ENCODE results near the gene CCDC106.

Gene CCDC106

DNA sequence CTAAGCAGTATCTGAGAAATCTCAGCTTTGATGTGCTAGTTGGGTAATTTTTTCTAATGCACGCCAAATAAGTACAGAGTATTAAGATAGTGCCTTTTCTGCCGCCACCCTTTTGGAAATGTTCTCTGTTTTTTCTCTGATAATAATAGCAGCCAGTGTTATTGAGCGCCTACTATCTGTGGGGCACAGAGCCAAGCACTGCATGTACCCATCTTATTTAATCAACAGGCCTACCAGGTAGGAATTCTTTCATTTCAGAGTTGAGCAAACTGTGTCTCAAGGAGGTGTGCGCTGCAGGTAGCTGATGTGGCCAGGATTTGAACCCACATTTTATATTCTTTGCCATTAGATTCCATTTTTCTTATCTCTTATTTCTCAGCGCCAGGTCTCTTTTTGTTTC, 28.4 kb downstream of the CCDC106 start:
- peaks cover 2% of the 10 kb centered on the region for H3K4me1 ChIP-seq (ENCODE audit: control insufficient read depth, insufficient read depth, low read length)
- H3K9ac ChIP-seq (ENCODE audit: low read depth, low read length): no peak overlapping the region
- no peaks in the 10 kb centered on the region for H3K9me3 ChIP-seq (ENCODE audit: control insufficient read depth, insufficient read depth, low read length)
- H3K36me3 ChIP-seq (ENCODE audit: control insufficient read depth, insufficient read depth, low read length): peaks cover 26% of the 10 kb centered on the region
- peak overlapping the region; percentile 90 for H3K4me3 ChIP-seq (ENCODE audit: low read depth, low read length)
- no peaks in the 10 kb centered on the region for H3K27me3 ChIP-seq (ENCODE audit: control insufficient read depth, insufficient read depth, low read length)

DNA sequence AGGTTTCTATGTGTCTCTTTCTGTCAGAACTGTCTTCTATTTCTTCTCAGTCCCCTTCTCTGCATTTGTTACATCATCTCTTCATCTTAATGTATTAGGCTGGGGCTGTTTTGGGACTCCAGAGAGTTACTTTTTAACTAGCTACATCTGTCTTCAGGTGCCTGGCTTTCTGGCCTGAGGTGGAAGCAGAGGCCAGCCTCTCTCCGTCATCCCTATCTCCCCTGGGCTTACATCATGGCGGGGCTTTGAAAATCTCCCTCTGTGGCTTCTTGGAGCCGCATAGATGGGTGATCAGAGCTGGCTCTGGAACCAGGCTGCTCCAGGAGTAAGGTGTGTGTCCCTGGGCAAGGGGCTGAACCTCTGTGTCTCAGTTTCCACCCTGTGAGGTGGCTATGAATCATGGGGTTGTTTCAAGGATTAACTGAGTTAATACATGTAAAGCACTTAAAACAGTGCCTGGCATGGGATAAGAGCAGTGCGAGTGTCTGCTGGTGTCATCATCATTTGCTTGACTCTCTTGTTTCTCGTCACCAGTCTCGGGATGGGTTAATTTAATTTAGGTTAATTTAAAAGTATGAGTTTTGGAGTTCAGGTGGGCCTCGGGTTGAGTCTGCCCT, 29.0 kb downstream of the CCDC106 start:
- peaks cover 26% of the 10 kb centered on the region for H3K36me3 ChIP-seq (ENCODE audit: control insufficient read depth, insufficient read depth, low read length)
- no peak overlapping the region for H3K4me3 ChIP-seq (ENCODE audit: low read depth, low read length)
- peak overlapping the region; percentile 50 for H3K9ac ChIP-seq (ENCODE audit: low read depth, low read length)
- no peaks in the 10 kb centered on the region for H3K27me3 ChIP-seq (ENCODE audit: control insufficient read depth, insufficient read depth, low read length)
- H3K4me1 ChIP-seq (ENCODE audit: control insufficient read depth, insufficient read depth, low read length): peaks cover 2% of the 10 kb centered on the region
- no peaks in the 10 kb centered on the region for H3K9me3 ChIP-seq (ENCODE audit: control insufficient read depth, insufficient read depth, low read length)

DNA sequence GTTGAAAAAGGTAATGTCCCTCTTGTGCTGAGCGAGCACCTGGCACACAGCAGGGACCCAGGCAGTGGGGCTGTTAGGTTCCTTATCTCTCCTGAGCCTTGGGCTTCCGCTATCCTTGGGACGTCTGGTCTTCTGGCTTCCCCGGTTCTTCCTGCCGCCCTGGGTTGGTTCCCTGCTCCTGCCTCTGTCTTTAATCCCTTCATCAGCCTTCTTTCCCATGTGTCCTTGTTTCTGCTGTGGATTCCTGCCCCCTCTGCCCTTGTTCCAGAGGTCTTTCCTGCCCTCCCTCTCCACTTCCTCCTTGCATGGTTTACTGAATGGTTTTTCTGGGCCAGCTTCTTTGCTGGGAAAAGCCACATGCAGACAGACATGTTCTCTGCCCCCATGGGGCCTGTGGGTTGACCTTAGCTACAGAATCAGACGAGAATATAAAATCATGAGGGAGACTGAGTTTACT, 29.6 kb downstream of the CCDC106 start:
- peak overlapping the region; percentile 1 for H3K9ac ChIP-seq (ENCODE audit: low read depth, low read length)
- H3K9me3 ChIP-seq (ENCODE audit: control insufficient read depth, insufficient read depth, low read length): no peaks in the 10 kb centered on the region
- no peaks in the 10 kb centered on the region for H3K27me3 ChIP-seq (ENCODE audit: control insufficient read depth, insufficient read depth, low read length)
- peaks cover 30% of the 10 kb centered on the region for H3K36me3 ChIP-seq (ENCODE audit: control insufficient read depth, insufficient read depth, low read length)
- H3K4me1 ChIP-seq (ENCODE audit: control insufficient read depth, insufficient read depth, low read length): peaks cover 2% of the 10 kb centered on the region
- H3K4me3 ChIP-seq (ENCODE audit: low read depth, low read length): no peak overlapping the region

DNA sequence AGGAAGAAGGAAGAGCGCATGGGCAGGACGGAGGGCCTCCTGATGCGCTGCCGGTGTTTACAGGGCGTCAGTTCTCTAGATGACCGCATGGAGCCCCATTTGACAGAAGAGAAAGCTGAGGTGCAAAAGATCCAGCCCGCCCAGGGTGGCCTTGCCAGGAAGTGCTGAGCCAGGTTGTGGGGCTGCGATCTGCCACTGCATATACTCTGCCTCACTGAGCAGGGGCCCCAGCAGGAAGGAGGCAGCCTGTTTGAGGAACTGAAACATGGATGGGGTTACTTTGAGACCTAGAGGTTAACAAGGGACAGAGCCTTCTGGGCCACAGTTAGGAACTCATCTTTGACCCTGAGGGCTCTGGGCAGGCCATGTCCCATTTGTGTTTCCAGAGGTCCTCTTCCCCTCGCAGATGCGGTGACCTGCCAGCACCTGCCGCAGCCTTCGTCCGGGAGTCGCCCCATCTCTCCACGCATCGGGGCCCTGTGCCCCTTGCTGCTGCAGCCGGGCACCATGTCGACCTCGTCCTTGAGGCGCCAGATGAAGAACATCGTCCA, 30.2 kb downstream of the CCDC106 start:
- no peak overlapping the region for H3K4me3 ChIP-seq (ENCODE audit: low read depth, low read length)
- H3K36me3 ChIP-seq (ENCODE audit: control insufficient read depth, insufficient read depth, low read length): peaks cover 30% of the 10 kb centered on the region
- peaks cover 2% of the 10 kb centered on the region for H3K4me1 ChIP-seq (ENCODE audit: control insufficient read depth, insufficient read depth, low read length)
- no peak overlapping the region for H3K9ac ChIP-seq (ENCODE audit: low read depth, low read length)
- H3K9me3 ChIP-seq (ENCODE audit: control insufficient read depth, insufficient read depth, low read length): no peaks in the 10 kb centered on the region
- H3K27me3 ChIP-seq (ENCODE audit: control insufficient read depth, insufficient read depth, low read length): no peaks in the 10 kb centered on the region

DNA sequence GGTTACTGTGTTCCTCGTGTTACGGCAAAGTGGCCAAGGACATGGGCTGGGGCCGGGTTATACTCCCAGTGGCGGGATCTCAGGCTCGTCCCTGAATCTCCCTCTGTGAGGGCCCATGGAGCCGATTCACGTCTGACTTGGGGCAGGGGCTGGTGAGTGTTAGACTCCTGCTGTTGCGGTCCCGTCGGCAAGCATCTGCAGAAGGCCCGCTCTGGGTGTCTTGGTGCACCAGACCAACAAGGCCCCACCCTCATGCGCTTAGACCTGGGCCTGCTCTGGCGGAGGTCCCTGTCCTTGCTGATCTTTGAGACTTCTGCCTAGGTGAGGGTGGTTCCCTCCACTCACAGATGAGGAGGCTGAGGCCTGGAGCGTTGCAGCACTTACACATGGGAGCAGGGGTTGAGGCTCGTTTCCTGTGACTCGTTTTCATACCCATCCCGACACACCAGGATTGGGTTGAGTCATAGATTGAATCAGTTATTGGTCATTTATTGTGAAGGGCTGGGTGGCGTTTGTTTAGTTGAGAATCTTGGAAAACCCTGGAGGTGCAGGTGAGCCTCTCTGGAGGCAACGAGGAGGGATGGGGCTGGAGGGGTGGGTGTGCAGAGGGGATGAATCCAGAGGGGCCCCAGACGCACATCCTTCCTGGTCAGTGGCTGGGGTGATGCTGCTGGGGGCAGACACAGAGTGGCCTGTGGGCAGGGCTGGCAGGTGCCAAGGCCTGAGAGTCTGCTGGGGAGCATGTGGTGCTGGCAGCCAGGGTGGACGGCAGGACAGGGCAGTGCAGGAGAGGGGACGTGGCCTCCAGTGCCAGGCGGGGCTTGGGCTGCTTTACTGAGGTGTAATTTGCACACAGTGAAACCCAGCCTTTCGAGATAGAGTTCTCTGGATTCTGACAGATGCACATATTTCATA, 31.6 kb downstream of the CCDC106 start:
- H3K9me3 ChIP-seq (ENCODE audit: control insufficient read depth, insufficient read depth, low read length): no peaks in the 10 kb centered on the region
- no peaks in the 10 kb centered on the region for H3K4me1 ChIP-seq (ENCODE audit: control insufficient read depth, insufficient read depth, low read length)
- H3K36me3 ChIP-seq (ENCODE audit: control insufficient read depth, insufficient read depth, low read length): peaks cover 30% of the 10 kb centered on the region
- no peak overlapping the region for H3K4me3 ChIP-seq (ENCODE audit: low read depth, low read length)
- no peaks in the 10 kb centered on the region for H3K27me3 ChIP-seq (ENCODE audit: control insufficient read depth, insufficient read depth, low read length)
- H3K9ac ChIP-seq (ENCODE audit: low read depth, low read length): no peak overlapping the region

DNA sequence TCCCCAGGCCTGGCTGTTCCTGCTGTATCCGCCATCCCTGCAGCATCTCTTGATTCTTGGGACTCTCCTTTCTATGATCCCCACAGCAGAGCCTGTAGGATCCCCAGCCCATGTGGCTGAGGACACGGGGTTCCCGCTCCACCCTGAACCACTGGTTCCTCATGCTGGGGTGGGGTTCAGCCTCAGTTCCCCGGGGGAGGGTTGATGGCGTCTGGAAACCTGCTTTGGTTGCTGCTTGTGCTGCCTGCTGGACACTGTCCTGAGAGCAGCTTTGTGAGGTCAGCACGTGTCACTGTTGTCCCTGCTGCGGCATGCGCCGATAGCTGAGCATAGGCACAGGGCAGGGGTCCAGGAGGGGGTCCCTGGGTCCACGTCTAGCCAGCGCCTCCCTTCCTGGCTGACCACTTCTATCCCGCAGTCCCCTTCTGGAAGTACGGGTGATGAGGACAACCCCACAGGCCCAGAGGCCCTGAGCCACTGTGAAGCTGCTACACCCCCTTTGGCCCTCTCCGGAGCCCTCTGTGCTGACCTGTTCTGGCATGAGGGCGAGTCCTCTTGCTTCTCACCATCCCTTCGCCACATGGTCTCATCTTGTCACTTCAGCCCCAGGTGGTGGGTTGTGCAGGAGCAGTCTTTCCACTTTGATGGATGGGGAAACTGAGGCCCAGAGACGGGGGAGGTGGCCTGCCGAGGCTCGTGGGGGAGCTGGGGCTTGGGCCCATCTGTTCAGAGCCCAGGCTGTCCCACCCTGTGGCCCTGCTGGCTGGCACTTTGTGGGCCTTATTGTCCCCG, 32.5 kb downstream of the CCDC106 start:
- Histone ChIP-seq H3K9ac (ENCODE audit: low read depth, low read length) (no peak overlapping the region), H3K9me3 (ENCODE audit: control insufficient read depth, insufficient read depth, low read length) (no peaks in the 10 kb centered on the region), H3K36me3 (ENCODE audit: control insufficient read depth, insufficient read depth, low read length) (peaks cover 36% of the 10 kb centered on the region), H3K4me1 (ENCODE audit: control insufficient read depth, insufficient read depth, low read length) (no peaks in the 10 kb centered on the region), H3K27me3 (ENCODE audit: control insufficient read depth, insufficient read depth, low read length) (no peaks in the 10 kb centered on the region), H3K4me3 (ENCODE audit: low read depth, low read length) (no peak overlapping the region)

DNA sequence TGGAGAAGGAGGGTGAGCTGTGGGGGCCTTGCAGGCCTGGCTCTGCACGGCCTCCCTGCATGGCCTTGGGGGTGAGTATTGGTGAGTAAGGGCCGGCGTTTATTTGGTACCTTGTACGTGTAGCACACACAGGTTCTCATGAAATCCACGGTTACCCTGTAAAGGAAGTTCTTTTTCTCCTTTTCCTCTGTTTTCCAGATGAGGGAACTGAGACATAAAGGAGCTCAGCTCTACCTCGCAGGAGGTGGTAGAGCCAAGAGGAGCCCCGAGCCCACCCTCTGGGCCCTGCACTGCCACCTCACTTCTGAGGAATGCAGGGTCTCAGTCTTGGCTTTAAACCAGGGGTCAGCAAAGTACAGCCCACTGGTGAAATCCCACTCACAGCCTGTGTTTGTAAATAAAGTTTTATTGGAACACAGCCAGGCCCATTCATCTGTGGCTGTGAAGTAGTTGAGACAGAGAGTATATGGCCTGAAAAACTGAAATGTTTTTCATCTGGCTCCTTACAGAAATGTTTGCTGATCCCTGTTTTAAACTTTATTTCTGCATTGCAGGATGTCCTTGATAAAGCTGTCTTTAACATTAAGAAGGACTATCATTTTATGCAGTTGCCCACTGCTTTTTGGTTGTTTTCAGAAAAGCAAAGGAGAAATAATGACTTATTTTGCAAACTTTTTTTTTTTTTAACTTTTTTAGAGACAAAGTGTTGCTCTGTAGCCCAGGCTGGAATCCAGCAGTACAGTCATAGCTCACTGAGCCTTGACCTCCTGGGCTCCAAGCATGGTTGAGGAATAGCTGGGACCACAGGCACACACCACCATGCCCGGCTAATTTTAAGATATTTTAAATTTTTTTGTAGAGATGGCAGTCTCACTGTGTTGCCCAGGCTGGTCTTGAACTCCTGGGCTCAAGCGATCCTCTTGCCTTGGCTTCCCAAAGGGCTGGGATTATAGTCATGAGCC, 33.4 kb downstream of the CCDC106 start:
- Histone ChIP-seq H3K27me3 (ENCODE audit: control insufficient read depth, insufficient read depth, low read length) (no peaks in the 10 kb centered on the region), H3K9ac (ENCODE audit: low read depth, low read length) (no peak overlapping the region), H3K4me3 (ENCODE audit: low read depth, low read length) (no peak overlapping the region), H3K9me3 (ENCODE audit: control insufficient read depth, insufficient read depth, low read length) (no peaks in the 10 kb centered on the region), H3K4me1 (ENCODE audit: control insufficient read depth, insufficient read depth, low read length) (no peaks in the 10 kb centered on the region), H3K36me3 (ENCODE audit: control insufficient read depth, insufficient read depth, low read length) (peaks cover 45% of the 10 kb centered on the region)

DNA sequence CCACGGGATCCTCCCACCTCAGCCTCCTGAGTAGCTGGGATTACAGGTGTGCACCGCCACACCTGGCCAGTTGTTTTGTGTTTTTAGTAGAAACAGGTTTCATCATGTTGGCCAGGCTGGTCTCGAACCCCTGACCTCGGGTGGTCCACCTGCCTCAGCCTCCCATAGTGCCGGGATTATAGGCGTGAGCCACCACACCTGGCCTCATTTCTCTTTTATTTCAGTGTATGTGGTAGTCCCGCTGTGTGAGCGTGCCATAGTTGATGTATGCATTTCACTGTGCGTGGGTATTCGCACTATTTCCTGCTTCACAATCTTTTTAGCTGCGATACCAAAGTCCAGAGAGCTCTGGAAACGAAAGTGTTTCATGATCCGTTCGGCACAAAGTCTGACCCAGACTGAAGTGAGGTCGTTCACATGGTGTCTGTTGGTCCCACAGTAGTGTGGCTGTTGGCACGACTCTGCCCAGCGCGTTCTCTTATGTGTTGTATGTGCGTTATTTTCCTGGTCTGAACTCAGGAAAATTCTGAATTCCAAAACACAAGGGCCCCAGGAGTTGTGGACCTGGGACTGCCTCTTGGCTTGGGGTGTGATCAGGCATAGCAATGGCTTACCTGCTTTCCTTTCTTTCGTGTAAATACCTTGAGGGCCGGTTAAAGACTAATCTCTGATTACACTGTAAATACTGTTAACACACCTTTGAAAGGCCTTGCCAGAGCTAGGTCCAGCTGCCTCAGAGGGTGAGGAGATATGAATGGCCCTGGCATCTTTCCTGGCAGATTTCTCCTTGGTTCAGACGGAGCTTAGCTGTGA, 35.6 kb downstream of the CCDC106 start:
- Histone ChIP-seq H3K4me1 (ENCODE audit: control insufficient read depth, insufficient read depth, low read length) (no peaks in the 10 kb centered on the region), H3K36me3 (ENCODE audit: control insufficient read depth, insufficient read depth, low read length) (peaks cover 44% of the 10 kb centered on the region)

DNA sequence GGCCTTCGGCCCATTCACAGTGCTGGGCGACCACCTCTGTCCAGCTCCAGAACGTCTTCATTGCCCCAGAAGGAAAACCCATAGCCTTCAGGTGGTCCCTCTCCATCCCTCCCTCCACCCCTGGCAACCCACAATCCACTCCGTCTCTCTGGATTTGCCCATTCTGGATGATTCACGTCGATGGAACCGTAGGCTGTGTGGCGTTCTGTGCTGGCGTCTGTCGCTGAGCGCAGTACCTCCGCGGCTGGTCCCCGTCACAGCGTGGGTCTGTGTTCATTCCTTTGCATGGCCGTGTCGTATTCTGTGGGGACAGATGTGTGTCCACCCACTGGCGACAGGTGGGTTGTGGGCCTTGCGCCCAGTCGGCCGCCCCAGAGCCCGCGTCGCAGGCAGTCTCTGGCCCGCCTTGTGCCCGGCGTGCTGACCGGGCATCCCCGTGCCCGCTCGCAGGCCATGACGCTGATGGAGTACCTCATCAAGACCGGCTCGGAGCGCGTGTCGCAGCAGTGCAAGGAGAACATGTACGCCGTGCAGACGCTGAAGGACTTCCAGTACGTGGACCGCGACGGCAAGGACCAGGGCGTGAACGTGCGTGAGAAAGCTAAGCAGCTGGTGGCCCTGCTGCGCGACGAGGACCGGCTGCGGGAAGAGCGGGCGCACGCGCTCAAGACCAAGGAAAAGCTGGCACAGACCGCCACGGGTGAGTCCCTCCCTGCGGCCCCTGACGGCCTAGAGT, 37.1 kb downstream of the CCDC106 start:
- H3K4me1 ChIP-seq (ENCODE audit: control insufficient read depth, insufficient read depth, low read length): no peaks in the 10 kb centered on the region
- no peak overlapping the region for H3K9ac ChIP-seq (ENCODE audit: low read depth, low read length)
- no peaks in the 10 kb centered on the region for H3K9me3 ChIP-seq (ENCODE audit: control insufficient read depth, insufficient read depth, low read length)
- no peak overlapping the region for H3K4me3 ChIP-seq (ENCODE audit: low read depth, low read length)
- no peaks in the 10 kb centered on the region for H3K27me3 ChIP-seq (ENCODE audit: control insufficient read depth, insufficient read depth, low read length)
- peaks cover 44% of the 10 kb centered on the region for H3K36me3 ChIP-seq (ENCODE audit: control insufficient read depth, insufficient read depth, low read length)

More for the DNA sequence above, 35.6 kb downstream of the CCDC106 start:
- Histone ChIP-seq H3K4me3 (ENCODE audit: low read depth, low read length) (no peak overlapping the region), H3K9me3 (ENCODE audit: control insufficient read depth, insufficient read depth, low read length) (no peaks in the 10 kb centered on the region), H3K9ac (ENCODE audit: low read depth, low read length) (no peak overlapping the region), H3K27me3 (ENCODE audit: control insufficient read depth, insufficient read depth, low read length) (no peaks in the 10 kb centered on the region)

DNA sequence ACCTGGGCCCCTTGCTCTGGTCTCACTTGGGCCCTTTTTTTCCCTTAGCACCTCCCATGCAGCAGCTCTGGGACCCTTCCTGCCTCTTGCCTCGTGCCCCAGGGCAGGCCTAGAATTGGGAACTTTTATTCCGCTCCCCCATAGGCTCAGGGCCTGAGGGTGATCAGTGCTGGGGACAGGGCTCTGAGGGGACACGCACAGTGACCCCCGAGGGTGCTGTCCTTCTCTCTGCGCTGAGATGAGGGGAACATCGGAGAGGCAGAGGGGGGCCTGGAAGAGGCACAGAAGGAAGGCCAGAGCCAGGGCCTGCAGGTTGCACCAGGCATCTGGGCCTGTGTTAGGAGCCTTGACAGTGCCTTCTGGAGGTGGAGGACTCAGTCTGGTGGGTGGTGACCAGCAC, 37.8 kb downstream of the CCDC106 start:
- H3K9me3 ChIP-seq (ENCODE audit: control insufficient read depth, insufficient read depth, low read length): no peaks in the 10 kb centered on the region
- H3K4me3 ChIP-seq (ENCODE audit: low read depth, low read length): no peak overlapping the region
- no peaks in the 10 kb centered on the region for H3K4me1 ChIP-seq (ENCODE audit: control insufficient read depth, insufficient read depth, low read length)
- peaks cover 44% of the 10 kb centered on the region for H3K36me3 ChIP-seq (ENCODE audit: control insufficient read depth, insufficient read depth, low read length)
- H3K27me3 ChIP-seq (ENCODE audit: control insufficient read depth, insufficient read depth, low read length): no peaks in the 10 kb centered on the region
- H3K9ac ChIP-seq (ENCODE audit: low read depth, low read length): no peak overlapping the region

All from iPS-15b (cell line).